Fibroblast of skin of back (primary cell): ENCODE results near the gene STAT3.
"Not testable (repeated sequence)": the region's sequence is repeated elsewhere in the genome, so short reads cannot be mapped to it uniquely, and the experiment has no call there.

Experiments
- DNase-seq: peaks from one replicate; pipeline ENCODE4 v3.0.0-alpha.2; 2013

The STAT3 gene

DNA sequence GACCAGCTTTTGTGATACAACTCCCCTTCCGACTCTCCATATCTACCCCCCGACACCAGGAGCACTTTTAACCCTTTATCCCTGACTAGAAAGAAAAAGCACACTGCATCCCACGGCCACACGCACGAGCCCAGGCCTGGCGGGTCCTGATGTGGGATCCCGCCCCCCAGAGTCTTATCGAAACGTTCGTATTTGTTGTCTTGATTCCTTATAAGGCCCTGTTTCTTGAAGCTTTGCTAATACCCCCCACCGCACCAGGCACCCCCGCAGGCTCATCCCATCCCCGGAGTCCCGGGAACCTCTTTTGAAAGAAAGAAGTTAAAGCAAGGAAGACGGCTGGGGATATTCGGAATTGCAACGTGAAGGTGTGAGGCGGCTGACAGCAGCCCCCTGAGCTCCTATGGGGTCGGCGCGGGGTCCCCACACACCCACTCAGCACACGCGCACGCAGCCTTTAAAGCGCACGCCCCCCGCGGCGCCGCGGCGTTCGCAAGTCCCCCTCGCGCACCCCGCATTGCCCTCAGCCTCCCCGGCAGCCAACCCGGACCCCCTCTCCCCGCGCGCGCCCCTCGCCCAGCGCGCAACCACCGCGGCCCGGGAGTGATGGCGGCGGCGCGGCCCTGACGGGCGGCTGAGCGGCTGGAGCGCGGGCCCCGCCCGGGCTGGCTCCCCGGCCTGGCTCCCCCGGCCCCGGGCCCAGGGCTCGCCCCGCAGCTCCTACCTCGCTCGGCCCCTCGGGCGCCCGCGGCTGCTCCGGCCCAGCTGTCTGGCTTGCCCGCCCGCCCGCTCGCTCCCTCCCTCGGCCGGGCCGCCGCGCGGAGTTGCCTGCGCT, 112.5 kb downstream of the STAT3 start:
- peak; percentile 56 for DNase-seq

DNA sequence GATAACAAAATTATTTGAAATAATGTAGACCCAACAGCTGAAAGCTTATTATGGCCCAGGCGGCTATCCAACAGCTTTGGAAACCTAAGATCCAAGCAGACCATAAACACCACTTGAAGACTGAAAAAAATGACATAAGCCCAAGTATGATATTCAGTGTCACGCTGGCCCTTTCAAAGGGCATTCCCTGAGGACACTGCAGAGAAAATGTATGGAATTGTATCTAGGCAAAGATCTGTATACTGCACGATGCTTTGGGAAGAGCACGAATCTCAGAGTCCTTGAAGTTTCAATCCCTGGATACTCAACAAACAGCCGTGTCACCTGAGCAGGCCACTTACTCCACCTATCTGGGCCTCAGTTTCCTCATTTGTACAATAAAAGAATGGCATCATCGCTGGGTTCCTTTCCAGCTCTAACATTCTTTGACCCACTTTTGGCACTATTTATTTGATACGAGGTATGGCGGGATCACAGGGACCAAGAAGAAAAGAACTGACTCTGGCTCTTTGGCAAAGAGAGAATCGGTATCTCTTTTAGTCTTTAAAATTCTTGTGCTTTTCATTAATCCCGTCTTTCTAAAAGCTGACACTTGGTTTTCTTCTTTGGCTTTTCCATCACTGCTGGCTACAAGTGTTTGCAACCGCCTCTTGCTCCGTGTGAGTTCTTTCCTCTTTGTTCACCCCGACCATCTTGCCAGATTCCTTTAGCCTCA, 113.3 kb downstream of the STAT3 start:
- peak; percentile 18 for DNase-seq

DNA sequence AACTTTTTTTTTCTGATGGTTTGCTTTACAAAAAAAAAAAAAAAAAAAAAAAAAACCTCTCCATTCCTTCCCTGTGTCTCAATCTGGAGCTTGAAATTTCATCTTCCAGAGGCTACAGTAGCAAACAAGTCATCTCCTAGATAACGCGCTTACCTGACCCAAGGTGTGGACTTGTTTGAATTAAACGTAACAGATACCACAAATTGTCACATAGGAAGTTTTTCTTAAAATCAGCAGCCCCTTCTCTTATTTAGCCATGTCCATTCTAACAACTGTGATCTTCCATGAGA, 114.0 kb downstream of the STAT3 start:
- DNase-seq, result no peak

DNA sequence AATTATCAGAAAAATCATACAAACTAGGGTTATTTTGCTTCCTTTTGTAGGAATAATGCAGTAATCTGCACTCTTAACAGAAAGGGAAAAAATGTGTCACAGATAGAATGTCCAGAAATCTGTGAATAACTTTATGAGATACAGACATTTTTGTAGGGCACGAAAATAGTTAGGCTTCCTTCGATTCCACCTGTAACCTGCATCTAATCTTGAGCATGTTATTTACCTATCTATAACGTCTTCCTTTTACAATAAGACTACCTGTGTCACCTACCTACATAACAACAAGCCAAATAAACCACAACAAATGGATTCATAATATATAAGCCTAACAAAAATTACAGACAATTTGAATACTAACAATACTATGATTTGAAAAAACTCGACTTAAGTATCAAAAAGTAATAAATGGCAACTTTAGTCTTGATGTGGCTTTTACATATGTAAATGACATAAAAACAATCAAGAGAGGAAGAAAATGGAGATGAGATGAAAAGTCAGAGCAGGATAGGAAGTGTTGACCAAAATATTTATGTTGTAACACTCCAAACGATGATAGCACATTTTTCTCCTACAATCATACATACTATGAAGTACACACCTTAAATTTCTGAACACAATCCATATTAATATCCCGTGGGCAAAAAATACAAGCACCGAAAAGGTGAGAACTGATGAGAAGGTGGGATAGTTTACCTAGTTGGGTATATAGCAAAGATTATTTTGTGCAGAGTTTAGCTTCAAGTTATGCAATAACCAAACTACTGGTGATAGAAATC, 114.6 kb downstream of the STAT3 start:
- no peak for DNase-seq

DNA sequence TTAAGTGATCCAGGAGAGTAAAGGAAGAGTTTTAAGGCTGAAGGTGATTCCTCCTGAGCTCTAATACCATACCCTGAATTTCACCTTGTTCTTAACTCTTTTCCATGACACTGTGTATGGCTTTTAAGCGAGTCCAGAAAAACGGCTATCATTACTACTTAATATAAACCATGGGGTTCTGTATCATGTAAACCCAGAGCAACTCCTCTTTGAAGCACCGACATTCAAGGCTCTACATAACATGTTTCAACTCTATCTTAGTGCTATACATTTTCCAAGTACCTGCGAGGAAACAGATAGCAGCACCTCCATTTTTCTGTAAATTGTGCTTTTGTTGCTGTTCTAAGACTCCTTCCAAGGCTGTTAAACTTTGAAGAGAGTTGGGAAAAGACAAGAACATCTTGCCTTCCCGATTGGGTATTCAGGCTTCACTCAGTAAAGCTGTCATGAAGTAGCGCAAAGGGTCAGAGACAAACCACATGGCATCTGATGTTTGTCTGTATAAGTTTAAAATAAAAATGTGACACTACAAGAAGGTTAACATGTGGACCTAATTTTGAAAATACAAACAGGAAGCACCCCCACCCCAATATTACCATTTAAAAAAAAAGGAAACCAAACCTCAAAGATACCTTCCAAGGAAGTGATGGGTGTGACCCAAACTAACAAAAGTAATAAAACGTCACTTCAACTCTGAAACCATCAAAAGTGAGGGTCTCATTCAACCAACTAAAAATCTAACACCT, 115.9 kb downstream of the STAT3 start:
- no peak for DNase-seq

DNA sequence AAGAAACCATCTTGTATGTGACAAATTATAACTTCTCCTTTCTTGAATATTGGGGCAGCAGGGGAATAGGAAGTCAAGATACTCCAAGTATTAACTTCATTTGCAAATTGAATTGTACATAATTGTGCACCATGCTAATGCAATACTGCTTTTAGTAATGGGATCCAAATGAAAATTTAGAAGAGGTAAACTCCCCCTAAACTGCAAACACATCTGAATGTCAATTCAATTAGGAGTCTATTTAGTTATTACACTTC, 116.5 kb downstream of the STAT3 start:
- no peak for DNase-seq

DNA sequence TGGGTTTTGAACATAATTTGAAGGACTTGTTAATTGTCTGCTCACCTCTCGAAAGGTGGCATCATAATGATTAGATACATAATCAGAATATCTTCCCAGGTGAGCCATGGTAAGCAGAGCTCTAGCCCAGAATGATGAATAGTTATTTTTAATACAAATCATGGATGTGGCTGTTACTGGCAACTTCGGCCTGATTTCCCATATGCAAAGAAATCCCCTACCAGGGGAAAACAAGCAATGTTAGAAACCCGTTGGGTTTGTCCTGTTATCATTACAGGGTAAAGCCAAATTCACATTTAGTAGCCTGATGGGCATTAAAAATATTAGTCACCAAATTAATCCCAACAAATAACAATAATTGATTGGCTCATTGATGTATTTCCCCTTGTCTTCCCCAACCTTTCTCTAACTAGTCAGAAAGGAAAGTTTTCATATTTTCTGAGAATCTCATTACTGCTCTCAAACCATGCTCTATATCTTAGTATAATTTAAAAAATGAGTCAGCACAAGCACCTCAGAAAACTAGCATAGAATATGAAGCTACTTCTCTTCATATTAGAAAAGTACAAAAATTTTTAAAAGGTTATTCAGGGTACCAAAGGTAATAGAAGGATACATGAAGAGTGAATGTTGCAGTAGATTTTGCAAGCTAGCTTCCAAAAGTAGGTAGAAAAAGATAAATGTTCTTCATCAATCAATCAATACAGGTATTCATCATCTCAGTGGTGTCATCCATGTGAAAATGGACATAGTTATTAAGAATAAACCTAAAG, 117.0 kb downstream of the STAT3 start:
- DNase-seq, result no peak

DNA sequence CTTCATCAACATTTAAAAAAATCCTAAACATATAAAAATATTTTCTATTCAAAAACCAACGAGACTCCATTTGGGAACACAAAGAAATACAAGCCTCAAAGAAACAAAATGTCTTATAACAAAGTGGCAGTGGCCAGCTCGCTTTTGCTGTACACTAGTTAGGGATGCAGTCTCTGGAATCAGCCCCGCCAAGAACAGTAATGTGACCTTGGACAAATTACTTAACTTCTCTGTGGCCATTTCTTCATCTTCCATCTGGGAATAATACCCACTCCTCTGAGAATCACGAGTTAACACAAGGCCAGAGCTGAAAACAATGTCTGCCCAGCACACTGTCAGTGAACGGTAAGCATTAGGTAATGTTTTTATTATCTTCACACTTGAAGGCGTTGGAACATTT, 117.6 kb downstream of the STAT3 start:
- no peak for DNase-seq

DNA sequence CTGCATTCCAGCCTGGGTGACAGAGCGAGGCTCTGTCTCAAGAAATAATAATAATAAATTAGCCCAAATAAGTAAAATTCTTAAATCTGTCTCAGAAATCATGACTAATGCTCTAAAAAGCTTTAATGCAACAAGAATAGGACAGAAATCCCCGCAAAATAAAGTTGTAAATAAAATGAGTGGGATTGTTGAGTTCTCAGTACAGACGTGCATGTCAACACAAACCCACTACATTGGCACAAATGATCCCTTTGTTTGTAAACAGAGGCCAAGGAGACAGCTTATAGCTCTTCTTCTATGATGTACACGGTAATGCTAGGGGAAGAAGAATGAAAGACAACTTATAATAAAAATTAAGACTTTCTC, 118.1 kb downstream of the STAT3 start:
- DNase-seq, result peak; percentile 66

DNA sequence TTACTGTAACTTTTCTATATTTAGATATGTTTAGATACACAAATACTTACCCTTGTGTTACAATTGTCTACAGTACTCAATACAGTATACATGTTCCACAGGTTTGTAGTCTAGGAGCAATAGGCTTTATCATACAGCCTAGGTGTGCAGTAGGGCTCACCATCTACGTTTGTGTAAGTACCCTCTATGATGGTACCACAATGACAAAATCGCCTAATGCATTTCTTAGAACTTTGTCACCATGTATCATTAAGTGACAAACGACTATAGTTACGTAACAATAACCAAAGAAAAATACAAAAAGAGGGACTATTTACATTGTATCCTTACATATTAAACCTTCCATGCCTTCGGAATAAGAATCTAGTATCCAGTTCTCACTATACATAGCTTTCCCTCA, 120.0 kb downstream of the STAT3 start:
- no peak for DNase-seq

DNA sequence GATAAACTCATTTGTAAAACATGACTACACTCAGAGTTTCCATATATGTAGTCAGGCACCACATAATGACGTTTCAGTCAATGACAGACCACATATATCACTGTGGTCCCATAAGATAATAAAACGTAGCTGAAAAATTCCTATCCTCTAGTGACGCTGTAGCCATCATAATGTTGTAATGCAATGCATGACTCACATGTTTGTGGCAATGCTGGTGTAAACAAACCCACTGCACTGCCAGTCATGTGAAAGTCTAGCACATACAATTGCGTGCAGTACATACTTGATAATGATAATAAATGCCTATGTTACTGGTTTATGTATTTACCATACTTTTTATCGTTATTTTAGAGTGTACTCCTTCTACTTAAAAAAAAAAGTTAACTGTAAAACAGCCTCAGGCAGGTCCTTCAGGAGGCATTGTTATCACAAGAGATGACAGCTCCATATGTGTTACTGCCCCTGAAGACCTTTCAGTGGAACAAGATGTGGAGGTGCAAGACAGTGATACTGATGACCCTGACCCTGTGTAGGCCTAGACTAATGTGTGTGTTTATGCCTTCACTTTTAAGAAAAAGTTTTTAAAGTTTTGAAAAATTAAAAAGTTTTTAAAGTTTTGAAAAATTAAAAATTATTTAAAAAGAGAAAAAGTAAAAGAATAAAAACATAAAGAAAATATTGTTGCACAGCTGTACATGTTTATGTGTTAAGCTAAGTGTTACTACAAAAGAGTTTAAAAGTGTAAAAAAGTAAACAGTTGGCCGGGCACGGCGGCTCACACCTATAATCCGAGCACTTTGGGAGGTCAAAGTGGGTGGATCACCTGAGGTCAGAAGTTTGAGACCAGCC, 121.1 kb downstream of the STAT3 start:
- DNase-seq, result peak; percentile 84

DNA sequence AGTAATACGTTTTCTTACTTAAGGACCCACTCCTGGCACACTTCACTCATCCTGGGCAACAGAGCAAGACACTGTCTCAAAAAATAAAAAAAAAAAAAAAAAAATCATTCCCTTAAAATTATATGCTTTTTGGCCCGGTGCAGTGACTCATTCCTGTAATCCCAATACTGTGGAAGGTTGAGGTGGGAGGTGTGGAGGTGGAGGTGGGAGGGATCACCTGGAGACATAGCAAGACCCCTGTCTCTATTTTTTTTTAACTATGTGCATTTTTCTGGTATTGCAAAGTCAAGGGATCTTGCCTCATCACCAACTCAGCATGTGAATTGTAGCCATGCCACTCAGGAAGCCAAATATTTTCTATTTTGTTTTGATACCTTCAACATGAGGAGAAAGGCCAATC, 121.8 kb downstream of the STAT3 start:
- DNase-seq, result no peak

DNA sequence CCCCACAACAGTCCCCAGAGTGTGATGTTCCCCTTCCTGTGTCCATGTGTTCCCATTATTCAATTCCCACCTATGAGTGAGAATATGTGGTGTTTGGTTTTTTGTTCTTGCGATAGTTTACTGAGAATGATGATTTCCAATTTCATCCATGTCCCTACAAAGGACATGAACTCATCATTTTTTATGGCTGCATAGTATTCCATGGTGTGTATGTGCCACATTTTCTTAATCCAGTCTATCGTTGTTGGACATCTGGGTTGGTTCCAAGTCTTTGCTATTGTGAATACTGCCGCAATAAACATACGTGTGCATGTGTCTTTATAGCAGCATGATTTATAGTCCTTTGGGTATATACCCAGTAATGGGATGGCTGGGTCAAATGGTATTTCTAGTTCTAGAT, 123.9 kb downstream of the STAT3 start:
- DNase-seq, result not testable (repeated sequence)
